GM18505 (cell line): Measurements from ENCODE around the gene ZNF304.

ENCODE experiments used
- ATAC-seq: cut with Tn5 transposase; IDR thresholded peaks from one replicate; pipeline ENCODE4 v1.9.1; 2021; ENCODE audit not compliant: unreplicated experiment
- POLR2A ChIP-seq: IDR thresholded peaks from 4 replicates; pipeline ENCODE4 v1.6.1; 2011; ENCODE audit warnings: borderline replicate concordance; ENCODE audit not compliant: insufficient read depth, insufficient read length; ENCODE audit errors: extremely low read depth

ZNF304 gene

DNA sequence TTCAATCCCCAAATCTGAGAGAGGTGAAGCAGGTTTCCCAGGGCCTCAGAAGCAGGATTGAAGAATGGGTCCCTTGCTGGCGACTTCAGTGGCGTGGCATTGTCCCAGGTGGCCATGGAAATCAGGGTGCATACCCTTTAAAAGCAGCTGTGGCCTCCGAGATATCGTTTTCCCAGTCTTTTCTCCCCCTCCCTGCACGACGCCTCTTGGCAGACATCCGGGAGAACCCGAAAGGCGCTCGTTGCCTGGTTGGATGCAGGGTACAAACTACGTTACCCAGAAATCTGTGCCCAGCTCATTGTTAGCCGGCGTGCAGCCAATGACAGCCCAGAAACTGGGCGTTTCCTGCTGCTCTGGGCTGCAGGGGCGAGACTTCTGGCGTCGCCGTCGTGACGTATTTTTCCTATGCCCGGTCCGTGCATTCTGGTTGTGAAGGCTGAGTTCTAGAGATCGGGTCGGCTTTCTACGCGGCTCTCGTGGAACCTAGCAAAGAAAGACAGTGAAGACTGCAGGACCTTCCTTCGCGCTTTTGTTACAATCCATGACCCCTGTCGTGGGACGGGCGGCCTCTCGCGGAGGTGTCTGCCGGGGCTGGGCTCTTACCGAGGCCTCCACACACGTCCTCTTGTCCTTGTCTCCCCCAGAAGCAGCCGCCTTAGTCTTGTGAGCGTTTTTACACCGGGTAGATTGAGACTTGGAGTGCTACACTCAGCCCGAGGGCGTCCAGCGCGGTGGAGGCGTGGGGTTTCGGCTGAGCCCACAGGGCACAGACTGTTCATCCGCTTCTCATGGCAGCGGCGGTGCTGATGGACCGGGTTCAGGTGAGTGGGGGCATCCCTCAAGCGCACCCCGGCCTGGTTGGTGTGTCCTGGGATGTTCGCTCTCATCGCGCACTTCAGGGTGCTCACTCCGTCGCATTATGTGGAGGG is at the start of gene ZNF304:
TSS of gene ZNF304 (plus strand) at position 395 of the 929 bp plus-strand sequence. CDS start at position 789, 394 bp downstream.
- ATAC-seq, result peak; percentile 94
- TF ChIP-seq POLR2A, result peak; percentile 66

DNA sequence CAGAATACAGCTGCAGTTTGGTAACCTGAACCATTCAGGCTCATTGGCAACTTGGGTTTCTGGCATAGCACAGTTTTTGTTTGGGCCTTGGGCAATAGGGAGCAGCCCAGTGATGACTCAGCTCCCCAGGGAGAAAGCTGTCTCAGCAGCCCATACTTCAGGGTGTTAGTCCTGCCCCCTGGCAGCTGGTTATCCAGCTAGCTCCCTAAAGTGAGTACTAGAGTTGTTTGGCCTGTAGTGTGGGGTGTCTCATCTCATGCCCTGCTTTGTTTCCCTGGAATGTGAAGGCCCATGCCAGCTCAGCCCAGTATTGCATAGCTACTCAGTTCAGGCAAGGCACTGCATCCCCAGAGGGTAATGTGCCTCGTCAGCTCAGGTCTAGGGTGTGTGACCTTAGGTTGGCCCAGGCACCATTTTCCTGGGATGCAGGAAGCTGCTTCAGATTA is 49.0 kb upstream of the ZNF304 start:
- TF ChIP-seq POLR2A, result no peak
- ATAC-seq, result no peak

DNA sequence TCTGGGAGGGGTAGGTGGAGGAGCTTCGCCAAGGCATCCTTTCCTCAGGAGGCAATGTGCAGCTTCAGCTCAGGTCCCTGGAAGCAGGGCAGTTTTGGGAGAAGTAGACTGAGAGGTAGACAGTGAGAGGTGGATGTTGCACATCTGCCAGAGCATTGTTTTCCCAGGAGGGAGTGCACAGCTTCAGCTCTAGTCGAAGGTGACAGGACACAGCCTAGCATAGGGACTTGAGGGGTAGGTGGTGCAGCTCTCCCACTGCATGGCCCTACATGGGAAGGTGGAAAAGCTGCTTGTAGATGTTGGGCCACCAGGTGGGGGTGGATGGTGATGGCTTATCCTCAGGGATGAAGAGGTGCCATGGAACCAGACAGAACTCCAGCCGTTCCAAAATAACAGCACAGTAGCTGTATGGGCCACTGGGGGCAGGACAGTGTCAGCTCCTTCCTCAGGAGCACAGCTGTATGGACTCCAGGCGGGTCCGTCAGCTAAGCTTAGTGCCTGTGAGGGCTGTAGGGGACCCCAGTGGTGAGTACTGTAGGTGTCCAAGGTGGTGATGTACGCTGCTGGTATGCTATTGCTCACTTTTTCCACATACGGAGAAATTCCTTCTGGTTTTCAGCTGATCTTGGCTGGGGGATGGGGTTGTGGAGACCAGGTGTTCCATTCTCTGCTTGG is 48.2 kb upstream of the ZNF304 start:
- peak; percentile 20 for TF ChIP-seq POLR2A
- ATAC-seq, result no peak

DNA sequence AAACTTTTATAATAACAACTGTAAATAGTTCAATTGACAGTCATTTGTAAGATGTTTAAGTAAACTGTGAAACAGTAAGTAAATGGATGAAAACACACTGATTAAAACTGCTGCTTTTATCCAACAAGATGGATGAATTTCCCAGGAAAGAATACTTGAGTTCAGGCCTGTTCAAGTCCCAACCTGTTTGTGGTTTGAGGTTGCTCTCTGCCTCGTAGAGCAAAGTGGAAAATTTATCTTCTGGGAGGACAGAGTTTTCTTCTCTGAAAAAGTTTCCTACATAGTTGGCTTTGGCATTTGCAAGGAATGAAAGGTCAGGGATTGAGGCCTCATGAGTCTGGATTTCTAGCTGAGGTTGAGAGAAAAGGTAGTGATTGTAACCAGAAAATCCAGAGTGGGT is 46.0 kb upstream of the ZNF304 start:
- ATAC-seq, result no peak
- TF ChIP-seq POLR2A, result no peak

DNA sequence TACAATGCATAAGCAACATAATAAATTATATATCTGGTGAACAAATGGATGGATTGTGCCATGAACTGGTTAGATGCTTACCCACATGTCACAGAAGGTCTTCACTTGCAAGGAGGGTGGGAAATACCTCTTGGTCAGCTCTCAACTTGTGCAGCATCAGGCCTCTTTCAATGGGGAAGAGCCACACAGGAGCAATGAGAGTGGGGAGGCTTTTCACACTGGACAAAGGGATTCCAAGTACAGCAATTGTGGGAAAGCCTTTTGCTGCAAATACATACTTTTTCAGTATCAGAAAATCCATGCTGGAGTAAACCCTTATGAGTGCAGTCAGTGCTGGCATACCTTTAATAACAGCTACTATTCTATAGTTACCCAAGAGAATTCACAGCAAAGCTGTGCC is 42.6 kb upstream of the ZNF304 start:
- no peak for ATAC-seq
- TF ChIP-seq POLR2A, result no peak

DNA sequence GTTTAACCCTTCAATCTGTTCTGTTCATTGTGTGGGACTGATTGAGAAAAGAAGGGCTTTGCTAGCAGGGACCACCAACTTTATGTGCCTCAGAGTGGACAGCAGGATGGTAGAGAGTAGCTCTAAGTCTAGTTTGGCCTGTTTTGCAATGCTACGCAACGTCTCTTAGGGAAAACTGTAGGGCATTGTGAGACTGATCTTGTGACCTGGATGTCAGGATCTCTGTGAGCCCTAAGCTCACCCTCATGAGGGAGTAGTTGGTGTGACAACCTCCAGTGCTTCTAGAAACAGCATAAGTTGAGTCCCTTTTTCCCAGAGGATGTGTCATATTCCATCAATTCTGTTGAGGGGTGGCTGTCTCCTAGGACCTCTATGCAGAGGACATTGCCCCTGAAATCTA is 40.3 kb upstream of the ZNF304 start:
- no peak for ATAC-seq
- no peak for TF ChIP-seq POLR2A

DNA sequence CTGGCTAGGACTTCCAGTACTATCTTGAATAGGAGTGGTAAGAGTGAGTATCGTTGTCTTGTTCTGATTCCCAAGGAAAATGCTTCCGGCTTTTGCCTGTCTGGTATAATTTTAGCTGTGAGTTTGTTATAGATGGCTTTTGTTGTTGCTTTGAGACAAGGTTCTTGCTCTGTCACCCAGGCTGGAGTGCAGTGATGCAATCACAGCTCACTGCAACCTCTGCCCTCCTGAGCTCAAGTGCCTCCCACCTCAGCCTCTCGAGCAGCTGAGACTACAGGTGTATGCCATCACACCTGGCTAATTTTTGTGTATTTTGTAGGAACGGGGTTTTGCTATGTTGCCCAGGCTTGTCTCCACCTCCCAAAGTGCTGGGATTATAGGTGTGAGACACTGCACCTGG is 36.9 kb upstream of the ZNF304 start:
- no peak for ATAC-seq
- no peak for TF ChIP-seq POLR2A

DNA sequence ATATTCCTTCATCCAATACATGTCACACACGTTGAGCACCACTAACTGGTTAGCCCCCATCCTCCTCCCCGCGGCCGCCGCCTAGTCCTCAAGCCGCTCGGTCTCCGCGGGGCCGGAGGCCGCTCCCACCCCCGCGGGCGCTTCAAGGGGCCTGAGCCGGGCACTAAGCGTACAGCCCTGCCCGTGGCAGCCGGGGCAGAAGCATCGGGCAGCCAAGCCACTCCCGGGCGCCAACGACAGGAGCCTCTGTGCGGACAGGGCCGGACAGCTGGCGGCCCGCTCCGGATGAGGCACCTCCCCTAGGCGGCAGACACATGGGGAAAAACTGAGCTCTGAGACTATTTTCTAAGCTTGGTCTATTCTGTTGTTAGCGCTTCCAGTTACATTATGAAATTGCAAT is 33.6 kb upstream of the ZNF304 start:
- no peak for TF ChIP-seq POLR2A
- ATAC-seq, result no peak

DNA sequence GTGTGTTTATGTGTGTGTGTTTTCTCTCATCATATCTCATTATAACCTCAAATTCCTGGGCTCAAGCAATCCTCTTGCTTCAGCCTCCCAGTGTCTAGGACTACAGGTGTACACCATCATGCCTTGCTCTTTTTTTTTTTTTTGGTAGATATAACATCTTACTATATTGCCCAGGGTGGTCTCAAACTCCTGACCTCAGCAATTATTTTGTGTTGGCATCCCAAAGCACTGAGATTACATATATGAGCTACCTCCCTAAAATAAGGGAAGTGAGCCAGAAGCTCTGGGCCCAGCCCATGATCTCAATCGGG is 31.2 kb upstream of the ZNF304 start:
- no peak for ATAC-seq
- no peak for TF ChIP-seq POLR2A

DNA sequence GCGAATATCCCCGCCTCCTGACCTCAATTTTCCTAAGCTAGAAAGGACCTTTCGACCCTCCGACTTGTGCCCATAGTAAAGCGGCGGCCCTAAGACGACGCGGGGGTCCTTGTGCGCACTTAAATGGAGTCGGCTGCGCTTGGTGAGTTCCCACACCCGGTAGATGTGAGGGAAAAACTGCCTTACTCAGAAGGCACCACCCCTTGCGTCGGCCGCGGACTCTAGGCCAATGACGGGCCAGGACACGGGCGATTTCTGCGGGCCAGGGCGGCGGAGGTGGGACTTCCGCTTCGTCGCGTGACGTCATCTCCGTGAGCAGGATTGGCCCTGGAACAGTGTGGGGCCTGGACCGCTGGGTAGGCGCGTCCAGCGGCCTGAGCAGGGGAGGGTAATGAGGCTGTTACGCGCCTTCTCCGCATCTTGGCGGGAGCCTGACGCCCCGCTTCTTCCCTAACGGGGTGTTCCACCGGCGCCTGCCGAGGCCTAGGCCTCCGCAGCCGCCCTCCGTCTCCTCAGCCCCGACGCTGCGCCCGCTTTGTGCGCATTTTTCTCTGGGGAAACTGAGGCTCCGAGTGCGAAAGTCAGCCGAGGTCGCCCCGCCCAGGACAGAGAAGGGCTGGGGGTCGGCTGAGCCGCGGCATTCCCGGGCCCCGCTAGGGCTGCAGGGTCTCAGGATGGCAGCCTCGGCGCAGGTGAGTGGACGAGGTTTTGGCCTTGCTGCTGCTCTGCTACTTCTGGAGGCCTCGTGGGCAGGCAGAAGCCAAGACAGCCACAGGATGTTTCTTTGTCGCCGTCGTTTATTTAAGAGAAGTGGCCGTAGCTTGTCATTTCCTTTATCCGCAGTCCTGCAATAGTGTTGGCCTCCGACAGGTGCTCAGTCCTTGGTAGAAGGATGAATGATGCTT is 30.6 kb upstream of the ZNF304 start, which contains the start of gene ZNF543:
TSS of gene ZNF543 (plus strand) at position 293 of the 905 bp plus-strand sequence. CDS start at position 675, 382 bp downstream.
- peak; percentile 98 for ATAC-seq
- peak; percentile 87 for TF ChIP-seq POLR2A

DNA sequence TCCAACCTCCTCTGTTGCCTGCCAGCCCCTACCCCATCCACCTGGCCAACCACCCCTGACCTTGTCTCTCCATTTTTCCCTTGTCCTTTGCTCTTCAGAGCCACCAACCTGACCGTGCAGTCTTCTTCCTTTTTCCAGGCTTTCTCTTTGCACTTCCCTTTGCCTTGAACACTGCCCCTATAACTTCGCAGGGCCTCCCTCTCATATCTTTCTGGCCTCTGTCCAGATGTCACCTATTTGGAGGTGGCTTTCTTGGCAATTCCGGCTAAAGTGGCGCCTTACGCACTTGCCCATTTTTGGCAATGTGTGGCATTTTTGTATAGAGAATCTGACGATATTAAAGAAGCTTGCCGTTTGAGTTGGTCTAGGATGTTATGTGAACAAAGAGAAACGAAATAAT is 30.0 kb upstream of the ZNF304 start:
- no peak for TF ChIP-seq POLR2A
- no peak for ATAC-seq

DNA sequence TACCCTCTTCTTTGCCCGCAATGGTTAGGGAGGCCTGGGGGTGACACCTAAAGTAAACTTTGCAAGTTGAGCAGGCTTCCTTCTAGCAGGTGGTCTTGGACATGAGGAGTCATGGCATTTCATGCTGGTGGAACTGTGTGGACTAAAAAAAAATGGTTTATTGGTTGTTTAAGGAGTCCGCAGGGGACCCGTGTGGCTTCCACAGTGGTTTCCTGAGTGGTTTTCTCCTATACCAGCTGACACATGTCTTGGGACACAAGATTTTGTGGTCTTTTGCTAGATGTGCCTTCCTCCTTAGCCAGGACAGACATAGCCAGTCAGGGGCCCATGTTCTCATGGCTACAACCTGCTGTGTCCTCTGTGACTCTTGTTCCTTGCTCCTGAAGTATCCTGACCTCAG is 29.3 kb upstream of the ZNF304 start:
- TF ChIP-seq POLR2A, result no peak
- ATAC-seq, result no peak

DNA sequence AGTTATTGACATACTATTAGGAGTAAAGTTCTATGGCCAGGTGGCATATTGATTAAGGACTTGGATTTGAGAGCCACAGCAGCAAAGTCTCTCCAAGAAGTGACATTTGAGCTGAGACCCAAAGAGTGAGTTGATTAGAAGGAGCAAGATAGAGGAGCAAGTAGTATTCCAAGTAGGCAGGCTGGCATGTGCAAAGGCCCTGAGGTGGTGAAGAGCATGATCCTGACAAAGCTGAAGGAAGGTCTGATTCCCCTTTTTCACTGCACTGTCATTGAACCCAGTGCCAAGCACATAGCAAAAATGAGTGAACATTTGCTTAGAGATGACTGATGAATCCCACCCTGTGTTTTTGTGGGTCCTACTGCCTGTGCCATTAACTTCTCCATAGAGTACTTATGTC is 26.1 kb upstream of the ZNF304 start:
- no peak for ATAC-seq
- no peak for TF ChIP-seq POLR2A
